Mammary epithelial cell (primary cell): ENCODE results near the gene BAZ2B.

ENCODE experiments used
- CTCF ChIP-seq, 2 donors: IDR thresholded peaks in 1 of 2; conservative IDR thresholded peaks in 1 of 2; 2 replicates each; pipeline ENCODE4 v1.5.1; 2011 to 2012; ENCODE audit warnings: inconsistent platforms in 2 of 2, low read length in 2 of 2, mild to moderate bottlenecking in 2 of 2, control low read depth in 1 of 2, low read depth in 1 of 2; ENCODE audit not compliant: insufficient read depth in 1 of 2; ENCODE audit errors: extremely low read depth in 1 of 2
- EZH2 ChIP-seq: IDR thresholded peaks from 2 replicates; pipeline ENCODE4 v1.6.1; 2012; ENCODE audit warnings: low read length, inconsistent platforms, borderline replicate concordance

GRCh38 chr2:159608723-159609308 lies 7.5 kb downstream of the BAZ2B start:
- TF ChIP-seq CTCF (conservative IDR thresholded peaks at IDR 0.05 in 1 of 2, IDR thresholded peaks at IDR 0.05 in 1 of 2; ENCODE audit: extremely low read depth in 1 of 2, insufficient read depth in 1 of 2, low read depth in 1 of 2, low read length in 2 of 2) (no peak), EZH2 (no peak)
